ENCODE measurements around the gene LONRF3.

GRCh38 chrX:118961866-118962560 lies 12.4 kb upstream of the LONRF3 start:
- TF ChIP-seq CTCF (IDR thresholded peaks at IDR 0.05; ENCODE audit: poor library complexity) (no peak), EZH2 (IDR thresholded peaks at IDR 0.05; ENCODE audit: borderline replicate concordance) (no peak)
